ENCODE measurements around the gene MYO9A. TPM values are rescaled to one million over a fixed set of nuclear protein-coding genes. Genes with fewer than 3 reads are reported as not detected.
"Not testable (repeated sequence)": the region's sequence is repeated elsewhere in the genome, so short reads cannot be mapped to it uniquely, and the experiment has no call there.

MYO9A gene
- polyA plus RNA-seq, 3 donors = 32.6 to 38.1 (median 34.2) TPM

- no peak for DNase-seq (ENCODE audit: extremely low read depth in 1 of 11, low read depth in 9 of 11, low spot score in 4 of 11)
Observed at GRCh38 chr15:72062319-72062718, 55.6 kb downstream of the MYO9A start.

- DNase-seq (ENCODE audit: extremely low read depth in 1 of 11, low read depth in 9 of 11, low spot score in 4 of 11) = no peak
Observed at GRCh38 chr15:72060687-72061250, 57.2 kb downstream of the MYO9A start.

- no peak for DNase-seq (ENCODE audit: extremely low read depth in 1 of 11, low read depth in 9 of 11, low spot score in 4 of 11)
Observed at GRCh38 chr15:72058585-72058984, 59.4 kb downstream of the MYO9A start.

GRCh38 chr15:72057548-72058091 is 60.3 kb downstream of the MYO9A start:
- no peak for DNase-seq (ENCODE audit: extremely low read depth in 1 of 11, low read depth in 9 of 11, low spot score in 4 of 11)

- not testable (repeated sequence) for DNase-seq (ENCODE audit: extremely low read depth in 1 of 11, low read depth in 9 of 11, low spot score in 4 of 11)
Observed at GRCh38 chr15:72056217-72056616, 61.7 kb downstream of the MYO9A start.

GRCh38 chr15:72053297-72053696 is 64.7 kb downstream of the MYO9A start:
- DNase-seq (ENCODE audit: extremely low read depth in 1 of 11, low read depth in 9 of 11, low spot score in 4 of 11) = not testable (repeated sequence)

GRCh38 chr15:72050700-72051099 is 67.2 kb downstream of the MYO9A start:
- DNase-seq (ENCODE audit: extremely low read depth in 1 of 11, low read depth in 9 of 11, low spot score in 4 of 11) = no peak

- no peak for DNase-seq (ENCODE audit: extremely low read depth in 1 of 11, low read depth in 9 of 11, low spot score in 4 of 11)
Observed at GRCh38 chr15:72047020-72047419, 70.9 kb downstream of the MYO9A start.

- DNase-seq (ENCODE audit: extremely low read depth in 1 of 11, low read depth in 9 of 11, low spot score in 4 of 11) = peak in 1 of 11 donors; percentile 6
Observed at GRCh38 chr15:72044956-72045355, 73.0 kb downstream of the MYO9A start.

- no peak for DNase-seq (ENCODE audit: extremely low read depth in 1 of 11, low read depth in 9 of 11, low spot score in 4 of 11)
Observed at GRCh38 chr15:72042865-72043264, 75.1 kb downstream of the MYO9A start.

GRCh38 chr15:72042054-72042453 is 75.9 kb downstream of the MYO9A start:
- no peak for DNase-seq (ENCODE audit: extremely low read depth in 1 of 11, low read depth in 9 of 11, low spot score in 4 of 11)

GRCh38 chr15:72037321-72037720 is 80.6 kb downstream of the MYO9A start:
- no peak for DNase-seq (ENCODE audit: extremely low read depth in 1 of 11, low read depth in 9 of 11, low spot score in 4 of 11)

- no peak for DNase-seq (ENCODE audit: extremely low read depth in 1 of 11, low read depth in 9 of 11, low spot score in 4 of 11)
Observed at GRCh38 chr15:72034859-72035650, 82.9 kb downstream of the MYO9A start.

GRCh38 chr15:72034351-72034750 is 83.6 kb downstream of the MYO9A start:
- DNase-seq (ENCODE audit: extremely low read depth in 1 of 11, low read depth in 9 of 11, low spot score in 4 of 11) = no peak

GRCh38 chr15:72033711-72034110 is 84.2 kb downstream of the MYO9A start:
- DNase-seq (ENCODE audit: extremely low read depth in 1 of 11, low read depth in 9 of 11, low spot score in 4 of 11) = no peak

- DNase-seq (ENCODE audit: extremely low read depth in 1 of 11, low read depth in 9 of 11, low spot score in 4 of 11) = no peak
Observed at GRCh38 chr15:72033285-72033684, 84.7 kb downstream of the MYO9A start.

GRCh38 chr15:72021604-72022003 is 96.3 kb downstream of the MYO9A start:
- no peak for DNase-seq (ENCODE audit: extremely low read depth in 1 of 11, low read depth in 9 of 11, low spot score in 4 of 11)

GRCh38 chr15:72020799-72021198 is 97.2 kb downstream of the MYO9A start:
- DNase-seq (ENCODE audit: extremely low read depth in 1 of 11, low read depth in 9 of 11, low spot score in 4 of 11) = no peak

- not testable (repeated sequence) for DNase-seq (ENCODE audit: extremely low read depth in 1 of 11, low read depth in 9 of 11, low spot score in 4 of 11)
Observed at GRCh38 chr15:72014555-72014954, 103.4 kb downstream of the MYO9A start.

- DNase-seq (ENCODE audit: extremely low read depth in 1 of 11, low read depth in 9 of 11, low spot score in 4 of 11) = no peak
Observed at GRCh38 chr15:72013703-72014102, 104.2 kb downstream of the MYO9A start.
